B cell (primary cell): ENCODE data around the gene ZSCAN21. TPM values are rescaled to one million over a fixed set of nuclear protein-coding genes. Genes with fewer than 3 reads are reported as not detected.

Experiments
- ATAC-seq: fragments of 200-7000 bp; cut with Tn5 transposase; one replicate; pipeline ENCODE4 v1.10.0; 2021; ENCODE audit warnings: low read depth, mild to moderate bottlenecking, moderate number of reproducible peaks, moderate library complexity
- CTCF ChIA-PET: fragments of 350-600 bp; sonication (Branson Sonifier 250); formaldehyde crosslinking; loops from one replicate; lab custom pipeline; 2021; ENCODE audit warnings: antibody characterized with exemption, inconsistent platforms; lab: Charles Lee
- POLR2A ChIA-PET: fragments of 350-600 bp; sonication (Branson Sonifier 250); formaldehyde crosslinking; loops from one replicate; lab custom pipeline; 2021; ENCODE audit warnings: antibody characterized with exemption; lab: Charles Lee
- DNase-seq: peaks from one replicate; pipeline ENCODE4 v3.0.0; 2013
- H2AFZ ChIP-seq: 2 replicates; pipeline ENCODE4 v1.6.1; 2012; ENCODE audit warnings: mild to moderate bottlenecking, low read depth, low read length; ENCODE audit not compliant: insufficient read depth, poor library complexity, severe bottlenecking
- H3K27ac ChIP-seq, 2 donors: 1 replicate in 1 of 2; 2 replicates in 1 of 2; pipeline ENCODE4 v1.5.1; 2012 to 2013; ENCODE audit warnings: low read length in 2 of 2, mild to moderate bottlenecking in 2 of 2, moderate library complexity in 1 of 2
- H3K27me3 ChIP-seq, 4 experiments: fragments of 200-600 bp in 1 of 4; sonication (generic) in 1 of 4; replicated peaks in 1 of 4; 1 replicate in 2 of 4; 2 replicates in 2 of 4; pipeline versions ENCODE4 v1.6.1 to v1.7.0; 2013 to 2016; ENCODE audit warnings: low read length in 3 of 4, mild to moderate bottlenecking in 2 of 4, mixed read lengths in 1 of 4, moderate library complexity in 1 of 4; ENCODE audit not compliant: insufficient read depth in 4 of 4, control insufficient read depth in 3 of 4; ENCODE audit errors: control extremely low read depth in 1 of 4
- H3K36me3 ChIP-seq, 2 experiments: replicated peaks in 1 of 2; 1 replicate in 1 of 2; 2 replicates in 1 of 2; pipeline versions ENCODE4 v1.6.1 to v1.7.1; 2013; ENCODE audit warnings: low read length in 1 of 2; ENCODE audit not compliant: insufficient read depth in 2 of 2, control insufficient read depth in 1 of 2; ENCODE audit errors: control extremely low read depth in 1 of 2, extremely low read depth in 1 of 2
- H3K4me1 ChIP-seq, 2 donors: fragments of 200-600 bp in 1 of 2; sonication (generic) in 1 of 2; 1 replicate in 1 of 2; 2 replicates in 1 of 2; pipeline versions ENCODE4 v1.5.1 to v1.6.1; 2013 to 2017; ENCODE audit warnings: low read length in 2 of 2; ENCODE audit not compliant: control insufficient read depth in 2 of 2, insufficient read depth in 2 of 2
- H3K4me2 ChIP-seq: replicated peaks from 2 replicates; pipeline ENCODE3; 2012; ENCODE audit warnings: mild to moderate bottlenecking, low read depth, low read length; ENCODE audit not compliant: poor library complexity, severe bottlenecking
- H3K4me3 ChIP-seq, 5 experiments: fragments of 200-600 bp in 1 of 5; sonication (generic) in 1 of 5; 1 replicate in 3 of 5; 2 replicates in 2 of 5; pipeline versions ENCODE4 v1.5.1 to v1.7.0; 2011 to 2016; ENCODE audit warnings: low read length in 4 of 5, mild to moderate bottlenecking in 4 of 5, low read depth in 2 of 5, control low read depth in 1 of 5, moderate library complexity in 1 of 5; ENCODE audit not compliant: insufficient read depth in 1 of 5; ENCODE audit errors: control extremely low read depth in 1 of 5, extremely low read depth in 1 of 5
- H3K79me2 ChIP-seq: fragments of 200-600 bp; sonication (generic); one replicate; pipeline ENCODE4 v1.6.0; 2016; ENCODE audit warnings: low read length; ENCODE audit not compliant: control insufficient read depth, insufficient read depth
- H3K9ac ChIP-seq: fragments of 200-600 bp; sonication (generic); 2 replicates; pipeline ENCODE4 v1.6.1; 2017; ENCODE audit warnings: mild to moderate bottlenecking, low read length, moderate library complexity
- H3K9me3 ChIP-seq, 3 donors: one replicate each; pipeline versions ENCODE4 v1.6.1 to v1.7.1; 2013; ENCODE audit warnings: low read length in 2 of 3; ENCODE audit not compliant: control insufficient read depth in 2 of 3, insufficient read depth in 1 of 3; ENCODE audit errors: control extremely low read depth in 1 of 3
- H4K20me1 ChIP-seq: 2 replicates; pipeline ENCODE4 v1.6.0; 2012; ENCODE audit warnings: mild to moderate bottlenecking, low read length; ENCODE audit not compliant: insufficient read depth, control insufficient read depth, poor library complexity, severe bottlenecking
- H3K27ac Mint-ChIP-seq: one replicate; pipeline ENCODE4 v1.8.0; 2021; ENCODE audit warnings: mixed read lengths
- H3K27me3 Mint-ChIP-seq: one replicate; pipeline ENCODE4 v1.8.0; 2021; ENCODE audit warnings: mixed read lengths
- H3K4me1 Mint-ChIP-seq: one replicate; pipeline ENCODE4 v1.8.0; 2021; ENCODE audit warnings: mixed read lengths
- H3K4me3 Mint-ChIP-seq: one replicate; pipeline ENCODE4 v1.8.0; 2021; ENCODE audit warnings: mixed read lengths
- H3K9me3 Mint-ChIP-seq: one replicate; pipeline ENCODE4 v1.8.0; 2022; ENCODE audit warnings: mixed read lengths; ENCODE audit not compliant: insufficient read depth
- EZH2 ChIP-seq: IDR thresholded peaks from 2 replicates; pipeline ENCODE4 v1.6.1; 2012; ENCODE audit warnings: borderline replicate concordance, low read depth, mild to moderate bottlenecking, moderate library complexity, low read length; ENCODE audit not compliant: insufficient read depth, poor library complexity, severe bottlenecking
- WGBS: methylation state at CpG from one replicate; pipeline ENCODE4 v1.1.5; 2013; ENCODE audit warnings: missing lambda C conversion rate; ENCODE audit not compliant: insufficient coverage; 5-methylcytosine and 5-hydroxymethylcytosine counted together
- intact Hi-C: fragments of 100-400 bp; cut with micrococcal nuclease; formaldehyde crosslinking; loops from one replicate; pipeline ENCODE4 v1.10.0; 2022
- polyA plus RNA-seq: library from polyadenylated mRNA; depleted of rRNA; stranded (reverse); fragments of >200 nt; gene quantifications from 2 replicates; pipeline ENCODE4 v1.2.3, GENCODE V29; 2012
- total RNA-seq, 2 donors: library from RNA; stranded (reverse); fragments of 120-200 nt in 1 of 2; gene quantifications; 1 replicate in 1 of 2; 2 replicates in 1 of 2; pipeline versions ENCODE4 v1.2.3 to v1.2.4, GENCODE V29; 2013 to 2022
- TF ChIP-seq, protein P1 (sequence below): fragments of 200-600 bp; IDR thresholded peaks from one replicate; pipeline ENCODE4 v1.8.0; 2022; ENCODE audit warnings: antibody characterized with exemption, mild to moderate bottlenecking

ZSCAN21 gene
- total and polyA plus RNA-seq, 2 donors (not counting 1 experiment from before 2014, with no cell fraction given): 6.7 to 13.2 TPM

DNA sequence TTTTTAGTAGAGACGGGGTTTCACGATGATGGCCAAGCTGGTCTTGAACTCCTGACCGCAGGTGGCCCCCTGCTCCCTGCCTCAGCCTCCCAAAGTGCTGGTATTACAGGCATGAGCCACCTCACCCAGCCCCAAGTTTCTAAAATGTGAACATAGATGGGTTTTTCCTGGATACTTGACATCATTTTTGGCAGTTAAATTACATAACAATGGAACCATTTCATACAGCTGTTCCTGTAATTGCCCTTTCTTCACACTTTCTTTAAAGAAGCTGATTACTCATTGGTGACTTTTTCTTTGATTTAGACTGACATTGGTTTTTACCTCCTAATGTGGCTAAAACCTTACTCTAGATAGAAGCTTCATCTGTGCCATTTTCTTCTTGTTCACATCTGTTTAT lies 28.3 kb upstream of the ZSCAN21 start:
- Mint-ChIP-seq H3K9me3 (no peaks in the 10 kb centered on the region), H3K4me1 (peaks cover 30% of the 10 kb centered on the region), H3K27me3 (no peaks in the 10 kb centered on the region), H3K4me3 (no peak overlapping the region), H3K27ac (no peak overlapping the region)
- intact Hi-C loops: no loop called here
- H2AFZ ChIP-seq: no peak overlapping the region
- no peaks in the 10 kb centered on the region for H3K27me3 ChIP-seq
- TF ChIP-seq, protein P1, sequence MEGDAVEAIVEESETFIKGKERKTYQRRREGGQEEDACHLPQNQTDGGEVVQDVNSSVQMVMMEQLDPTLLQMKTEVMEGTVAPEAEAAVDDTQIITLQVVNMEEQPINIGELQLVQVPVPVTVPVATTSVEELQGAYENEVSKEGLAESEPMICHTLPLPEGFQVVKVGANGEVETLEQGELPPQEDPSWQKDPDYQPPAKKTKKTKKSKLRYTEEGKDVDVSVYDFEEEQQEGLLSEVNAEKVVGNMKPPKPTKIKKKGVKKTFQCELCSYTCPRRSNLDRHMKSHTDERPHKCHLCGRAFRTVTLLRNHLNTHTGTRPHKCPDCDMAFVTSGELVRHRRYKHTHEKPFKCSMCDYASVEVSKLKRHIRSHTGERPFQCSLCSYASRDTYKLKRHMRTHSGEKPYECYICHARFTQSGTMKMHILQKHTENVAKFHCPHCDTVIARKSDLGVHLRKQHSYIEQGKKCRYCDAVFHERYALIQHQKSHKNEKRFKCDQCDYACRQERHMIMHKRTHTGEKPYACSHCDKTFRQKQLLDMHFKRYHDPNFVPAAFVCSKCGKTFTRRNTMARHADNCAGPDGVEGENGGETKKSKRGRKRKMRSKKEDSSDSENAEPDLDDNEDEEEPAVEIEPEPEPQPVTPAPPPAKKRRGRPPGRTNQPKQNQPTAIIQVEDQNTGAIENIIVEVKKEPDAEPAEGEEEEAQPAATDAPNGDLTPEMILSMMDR: no peak
- TF ChIP-seq EZH2: no peak
- H3K27ac ChIP-seq: no peak overlapping the region
- H3K4me1 ChIP-seq: peaks cover 4 to 11% of the 10 kb centered on the region in 2 donors
- DNase-seq (no peak), ATAC-seq (no peak)
- no CpG with 5 or more reads among the region's 3 CpGs for WGBS
- H4K20me1 ChIP-seq: peaks cover 6% of the 10 kb centered on the region
- CTCF ChIA-PET: interaction anchor here (1.2 to 2.0 kb wide), 2 partner anchors 10 to 29 kb away, joined by 4 to 6 read pairs; no protein-coding TSS in a partner anchor
- H3K79me2 ChIP-seq: peaks cover 76% of the 10 kb centered on the region
- POLR2A ChIA-PET: interaction anchor here (0.7 kb wide), 2 partner anchors 25 to 103 kb away, joined by 3 to 5 read pairs; no protein-coding TSS in a partner anchor
- H3K36me3 ChIP-seq: peaks cover 10 to 17% of the 10 kb centered on the region in 2 experiments
- H3K4me3 ChIP-seq: no peak overlapping the region
- no peak overlapping the region for H3K9ac ChIP-seq
- no peak overlapping the region for H3K4me2 ChIP-seq
- no peaks in the 10 kb centered on the region for H3K9me3 ChIP-seq

DNA sequence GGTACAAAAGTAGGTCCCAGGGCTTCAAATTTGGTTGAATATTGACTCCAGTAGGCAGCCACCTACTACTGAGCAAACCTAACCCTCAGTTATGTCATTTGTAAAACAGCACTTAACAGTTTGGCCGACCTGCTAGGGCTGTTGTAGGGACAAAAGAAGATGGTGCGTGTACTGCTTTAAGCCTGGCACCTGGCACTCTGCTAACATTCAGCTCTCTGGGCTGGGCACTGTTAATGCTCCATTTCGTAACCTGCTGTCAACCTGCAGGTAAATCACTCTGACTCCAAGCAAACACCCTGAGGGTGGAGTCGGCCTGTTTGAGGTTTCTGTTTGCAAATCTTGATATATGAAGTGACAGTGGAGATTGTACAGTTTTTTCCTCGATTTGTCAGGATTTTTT lies 27.0 kb upstream of the ZSCAN21 start:
- no peak for ATAC-seq
- Histone ChIP-seq H3K9me3 (no peaks in the 10 kb centered on the region), H4K20me1 (peaks cover 6% of the 10 kb centered on the region), H3K4me2 (no peak overlapping the region), H3K27ac (no peak overlapping the region), H3K9ac (no peak overlapping the region), H3K36me3 (peaks cover 12 to 22% of the 10 kb centered on the region in 2 experiments), H3K79me2 (peaks cover 63% of the 10 kb centered on the region), H3K4me3 (no peak overlapping the region), H3K4me1 (peaks cover 0 to 3% of the 10 kb centered on the region in 2 donors), H3K27me3 (no peaks in the 10 kb centered on the region), H2AFZ (no peak overlapping the region)
- H3K27ac Mint-ChIP-seq: no peak overlapping the region
- H3K27me3 Mint-ChIP-seq: no peaks in the 10 kb centered on the region
- DNase-seq: no peak
- no peaks in the 10 kb centered on the region for H3K9me3 Mint-ChIP-seq
- 50% methylated on average over 2 of the region's 5 CpGs for WGBS
- intact Hi-C loops: no loop called here
- no peak for TF ChIP-seq EZH2
- TF ChIP-seq, protein P1: no peak
- no peak overlapping the region for H3K4me3 Mint-ChIP-seq
- ChIA-PET CTCF (interaction anchor here (1.3 kb wide), 1 partner anchor 27 kb away, joined by 3 read pairs; the partner anchor contains the start of gene ZSCAN21), POLR2A (no interaction called here)
- H3K4me1 Mint-ChIP-seq: peaks cover 21% of the 10 kb centered on the region
